Skeletal muscle tissue (tissue), 4 donors: Measurements from ENCODE around the gene USP17L5. TPM values are rescaled to one million over a fixed set of nuclear protein-coding genes. Genes with fewer than 3 reads are reported as not detected.
"Not testable (repeated sequence)": the region's sequence is repeated elsewhere in the genome, so short reads cannot be mapped to it uniquely, and the experiment has no call there.

Experiments
- H3K27ac ChIP-seq: one replicate; pipeline ENCODE4 v1.7.0; 2013; ENCODE audit warnings: mild to moderate bottlenecking, low read depth, low read length, inconsistent platforms
- H3K27me3 ChIP-seq, 3 donors: one replicate each; pipeline ENCODE4 v1.7.0; 2013; ENCODE audit warnings: low read length in 3 of 3; ENCODE audit not compliant: control insufficient read depth in 3 of 3, insufficient read depth in 3 of 3
- H3K36me3 ChIP-seq, 3 donors: one replicate each; pipeline ENCODE4 v1.7.0; 2013; ENCODE audit warnings: low read length in 3 of 3; ENCODE audit not compliant: control insufficient read depth in 3 of 3, insufficient read depth in 3 of 3
- H3K4me1 ChIP-seq, 3 donors: one replicate each; pipeline ENCODE4 v1.7.0; 2013; ENCODE audit warnings: low read length in 3 of 3, mild to moderate bottlenecking in 3 of 3; ENCODE audit not compliant: control insufficient read depth in 3 of 3, insufficient read depth in 3 of 3
- H3K4me3 ChIP-seq, 3 donors: one replicate each; pipeline ENCODE4 v1.7.0; 2013; ENCODE audit warnings: low read length in 3 of 3
- H3K9ac ChIP-seq, 3 donors: one replicate each; pipeline ENCODE4 v1.7.0; 2013; ENCODE audit warnings: low read length in 3 of 3, mild to moderate bottlenecking in 3 of 3, moderate library complexity in 2 of 3, low read depth in 1 of 3
- H3K9me3 ChIP-seq, 3 donors: one replicate each; pipeline ENCODE4 v1.7.0; 2013; ENCODE audit warnings: low read length in 3 of 3; ENCODE audit not compliant: control insufficient read depth in 3 of 3
- total RNA-seq: library from RNA; depleted of rRNA; stranded (reverse); fragments of >200 nt; gene quantifications from one replicate; pipeline ENCODE4 v1.2.3, GENCODE V29; 2014
- donor health status: Osteomylitis.

USP17L5 gene
- total RNA-seq, 1 donor from 2014 or later = not detected

GRCh38 chr4:9379881-9380280 lies 40.7 kb downstream of the USP17L5 start:
- H3K9ac ChIP-seq, H3K27me3 ChIP-seq, H3K9me3 ChIP-seq, H3K4me3 ChIP-seq, H3K36me3 ChIP-seq, H3K27ac ChIP-seq, H3K4me1 ChIP-seq: not testable (repeated sequence)

- not testable (repeated sequence) for H3K4me1 ChIP-seq, H3K27ac ChIP-seq, H3K36me3 ChIP-seq, H3K9me3 ChIP-seq, H3K27me3 ChIP-seq
- Histone ChIP-seq H3K9ac (peak overlapping the region in 1 of 3 donors; percentile 68), H3K4me3 (peak overlapping the region in 1 of 3 donors; percentile 52)
These were observed 41.9 kb downstream of the USP17L5 start for GRCh38 chr4:9381012-9381534.

- H3K27ac ChIP-seq = no peak overlapping the region
- no peaks in the 10 kb centered on the region for H3K9me3 ChIP-seq
- H3K36me3 ChIP-seq = no peaks in the 10 kb centered on the region
- no peaks in the 10 kb centered on the region for H3K4me1 ChIP-seq
- no peak overlapping the region for H3K4me3 ChIP-seq
- no peak overlapping the region for H3K9ac ChIP-seq
- H3K27me3 ChIP-seq = no peaks in the 10 kb centered on the region
These were observed 44.9 kb downstream of the USP17L5 start for GRCh38 chr4:9384126-9384525.

GRCh38 chr4:9389001-9389400 lies 49.8 kb downstream of the USP17L5 start:
- H3K27me3 ChIP-seq, H3K4me1 ChIP-seq, H3K4me3 ChIP-seq, H3K9me3 ChIP-seq, H3K9ac ChIP-seq, H3K27ac ChIP-seq, H3K36me3 ChIP-seq: not testable (repeated sequence)

Other genes with a start within 250 kb of the USP17L5 start
- gene FAM90A26, start 169.0 kb upstream of the USP17L5 start, total RNA-seq = not detected
- gene USP17L10, start 128.7 kb upstream of the USP17L5 start, total RNA-seq = not detected
- gene USP17L11, start 124.0 kb upstream of the USP17L5 start, total RNA-seq = not detected
- gene USP17L12, start 119.3 kb upstream of the USP17L5 start, total RNA-seq = not detected
- not detected for gene USP17L13, start 114.5 kb upstream of the USP17L5 start, total RNA-seq
- not detected for gene USP17L15, start 105.0 kb upstream of the USP17L5 start, total RNA-seq
- gene USP17L17, start 95.5 kb upstream of the USP17L5 start, total RNA-seq = not detected
- gene USP17L18, start 90.8 kb upstream of the USP17L5 start, total RNA-seq = not detected
- gene USP17L19, start 86.0 kb upstream of the USP17L5 start, total RNA-seq = not detected
- not detected for gene USP17L20, start 81.3 kb upstream of the USP17L5 start, total RNA-seq
- not detected for gene USP17L21, start 76.5 kb upstream of the USP17L5 start, total RNA-seq
- not detected for gene USP17L22, start 71.8 kb upstream of the USP17L5 start, total RNA-seq
- not detected for gene USP17L24, start 14.2 kb upstream of the USP17L5 start, total RNA-seq
- gene USP17L25, start 9.5 kb upstream of the USP17L5 start, total RNA-seq = not detected
- not detected for gene USP17L26, start 4.7 kb upstream of the USP17L5 start, total RNA-seq
- gene USP17L27, start 4.7 kb downstream of the USP17L5 start, total RNA-seq = not detected
- not detected for gene USP17L28, start 9.5 kb downstream of the USP17L5 start, total RNA-seq
- gene USP17L29, start 14.2 kb downstream of the USP17L5 start, total RNA-seq = not detected
- gene USP17L30, start 23.7 kb downstream of the USP17L5 start, total RNA-seq = not detected
- not detected for gene DEFB131A, start 105.0 kb downstream of the USP17L5 start, total RNA-seq